ENCODE data around the gene CHRM3.

Gene CHRM3

DNA sequence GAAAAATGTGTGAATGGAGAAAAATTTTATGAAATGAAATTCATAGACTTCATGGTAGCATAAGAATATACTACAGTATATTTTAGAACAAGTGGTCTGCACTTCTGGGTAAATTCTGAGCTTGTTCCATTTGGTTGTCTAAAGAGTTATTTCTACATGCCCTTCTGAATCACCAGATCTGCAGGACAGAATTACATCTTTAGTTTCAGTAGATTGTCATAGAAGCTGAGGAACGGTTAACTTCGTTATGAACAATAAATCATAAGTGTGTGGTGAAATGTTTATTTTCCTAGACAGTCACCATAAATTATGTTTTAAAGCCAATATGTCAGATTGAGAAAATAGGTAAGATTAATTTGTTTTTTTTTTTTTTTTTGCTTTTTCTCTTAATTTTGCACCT lies 30.9 kb downstream of the CHRM3 start:
- no peak for DNase-seq

DNA sequence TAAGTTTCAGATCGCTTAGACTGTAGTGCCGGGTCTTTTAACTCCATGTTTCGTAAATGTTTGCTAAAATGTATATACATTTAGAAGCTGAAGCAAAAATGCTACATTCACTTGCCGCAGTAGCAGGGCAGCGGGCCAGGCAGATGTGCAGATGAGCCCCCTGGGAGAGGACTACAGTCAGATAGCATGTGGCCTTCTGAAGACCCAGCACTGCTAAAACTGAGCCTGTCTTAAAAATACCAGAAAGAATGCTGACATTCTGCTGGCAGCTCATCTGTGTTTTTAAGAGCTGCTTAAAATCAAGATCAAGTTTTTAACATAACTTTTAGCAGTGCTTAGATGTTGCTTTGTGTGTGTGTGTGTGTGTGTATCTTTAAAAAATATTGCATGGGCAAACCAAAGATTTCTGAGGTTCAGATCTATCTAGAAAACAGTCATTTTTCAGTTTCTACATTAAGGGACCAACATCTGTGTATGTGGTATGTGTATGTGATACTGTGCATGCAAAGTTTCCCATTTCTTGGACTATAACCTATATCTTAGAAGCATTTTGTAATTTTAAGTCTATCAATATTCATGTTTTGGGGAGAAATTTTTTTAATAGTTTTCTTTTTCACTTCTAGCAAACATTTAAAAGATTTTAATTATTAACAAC lies 31.7 kb downstream of the CHRM3 start:
- DNase-seq, result no peak

DNA sequence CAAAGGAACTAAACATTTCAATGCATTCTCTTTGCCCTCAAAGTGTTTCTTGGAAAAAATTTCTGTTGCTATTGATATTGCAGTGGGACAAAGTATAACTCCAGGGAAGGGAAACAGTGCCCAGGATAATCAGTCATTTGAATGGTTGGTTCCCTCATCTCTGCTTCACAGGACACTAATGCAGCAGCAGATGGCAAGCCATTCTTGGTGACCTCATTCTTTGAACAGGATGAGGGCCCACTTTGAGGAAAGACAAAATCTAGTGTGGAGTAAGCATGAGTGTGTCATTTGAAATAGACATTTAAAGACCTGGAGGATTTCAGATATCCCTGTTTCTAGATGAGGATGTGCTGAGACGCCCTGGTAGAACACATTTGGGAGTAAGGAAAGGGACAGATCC lies 32.3 kb downstream of the CHRM3 start:
- no peak for DNase-seq

DNA sequence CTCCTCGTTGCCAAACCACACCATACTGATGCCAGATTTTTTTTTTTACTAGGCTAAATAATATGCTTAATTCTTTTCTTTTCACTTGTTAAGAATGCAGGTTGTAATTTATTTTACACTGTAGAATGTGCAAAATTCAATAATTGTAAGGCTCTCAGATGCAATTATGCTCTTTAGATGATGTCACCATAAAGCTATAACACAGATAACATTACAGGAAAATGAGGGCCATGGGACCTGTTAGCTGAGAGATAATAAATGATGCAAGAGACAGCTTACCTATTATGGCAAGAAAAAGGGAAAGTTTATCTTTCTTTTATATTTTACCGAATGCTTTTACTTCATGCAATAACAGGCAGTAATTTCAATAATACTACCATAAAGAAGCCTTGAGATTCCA lies 35.4 kb downstream of the CHRM3 start:
- no peak for DNase-seq

DNA sequence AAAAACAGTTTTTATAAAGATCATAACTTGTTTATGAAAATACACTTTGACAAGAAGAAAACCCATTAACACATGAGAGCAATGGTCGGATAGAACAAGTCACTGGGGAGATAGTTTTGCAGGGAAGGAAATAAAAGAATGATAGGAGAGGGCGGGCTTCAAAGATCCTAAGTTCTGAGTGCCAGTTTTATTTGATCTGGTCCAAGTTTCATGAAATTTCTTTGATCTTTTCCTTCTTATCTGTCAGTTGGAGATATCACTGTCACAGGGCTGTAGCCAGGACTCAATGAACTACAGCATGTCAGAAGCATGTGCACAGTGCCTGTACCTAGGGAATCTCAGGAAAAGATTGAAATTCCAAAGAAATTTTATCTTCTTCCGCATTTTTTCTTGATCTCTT lies 36.5 kb downstream of the CHRM3 start:
- no peak for DNase-seq

DNA sequence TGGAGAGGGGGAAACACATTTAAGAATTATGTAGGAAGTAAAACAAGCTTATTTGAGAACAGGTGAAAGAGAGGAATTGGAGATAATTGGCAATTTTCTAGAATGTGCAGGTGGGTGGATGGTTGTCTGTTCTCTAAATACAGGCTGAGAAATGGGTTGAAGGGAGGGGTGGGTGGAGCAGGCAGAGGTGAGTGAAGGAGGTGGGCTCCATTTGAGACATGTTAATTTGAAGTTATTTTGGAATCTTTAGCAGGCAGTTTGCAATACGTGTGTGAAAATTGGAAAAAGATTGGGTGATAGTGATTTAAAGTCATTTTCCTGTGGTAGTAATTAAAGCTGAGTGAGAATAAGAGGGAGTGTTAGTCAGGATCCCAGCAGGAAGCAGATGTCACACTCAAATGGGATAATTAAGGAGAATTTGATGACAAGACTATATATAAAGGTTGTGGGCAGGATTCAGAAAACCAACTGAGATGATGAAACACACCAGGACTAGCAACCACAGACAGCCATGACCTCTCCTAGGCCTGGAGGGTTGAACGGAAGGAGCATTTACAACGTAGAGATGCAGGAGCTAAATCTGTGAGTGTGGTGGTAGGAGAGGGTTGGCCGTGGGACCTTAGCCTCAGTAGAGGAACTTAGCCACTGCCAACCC lies 40.6 kb downstream of the CHRM3 start:
- DNase-seq, result no peak

DNA sequence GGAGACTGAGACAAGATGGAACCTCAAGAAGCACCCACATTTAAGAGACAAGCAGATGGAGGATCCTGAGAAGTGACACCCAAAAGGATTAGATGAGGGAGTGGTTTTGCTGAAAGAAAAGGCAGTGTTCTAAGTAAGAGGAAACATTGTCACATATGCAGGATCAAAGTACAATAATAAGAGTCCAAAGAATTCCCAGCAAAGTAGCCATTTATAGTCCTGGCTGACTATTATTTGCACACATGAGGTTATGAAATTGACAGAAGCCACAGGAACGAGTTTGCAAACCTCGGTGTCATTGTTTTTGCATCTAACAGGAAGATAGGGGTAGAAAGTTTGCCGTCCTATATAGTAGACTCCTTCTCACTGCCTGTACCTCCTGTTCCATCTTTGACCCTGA lies 41.3 kb downstream of the CHRM3 start:
- DNase-seq, result no peak

DNA sequence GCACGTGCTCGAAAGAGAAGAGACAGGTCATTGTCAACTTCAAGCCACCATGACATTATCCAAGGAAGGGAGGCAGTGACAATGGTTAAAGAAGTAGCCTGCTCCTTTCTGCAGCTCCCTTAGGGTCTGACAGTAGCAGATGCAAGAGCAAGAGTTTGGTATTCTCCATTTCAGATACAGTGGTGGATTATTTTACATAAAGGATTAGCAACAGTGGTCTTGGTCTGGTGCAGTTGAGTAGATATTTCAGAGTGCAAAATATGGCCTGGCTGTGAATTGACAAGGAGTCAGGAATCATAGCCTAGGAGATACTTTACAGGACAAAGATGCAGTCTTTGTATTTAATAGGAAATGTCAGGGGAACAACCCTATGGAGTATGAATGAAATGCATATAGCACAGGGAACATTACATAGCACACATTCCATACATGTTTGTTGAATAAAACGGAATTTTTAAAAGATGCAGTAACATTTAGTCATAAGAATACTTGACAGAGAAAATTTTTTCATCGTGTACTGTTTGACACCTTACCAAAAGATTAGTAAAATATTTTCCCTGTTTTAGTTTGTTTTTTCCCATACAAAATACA lies 41.8 kb downstream of the CHRM3 start:
- DNase-seq, result no peak

DNA sequence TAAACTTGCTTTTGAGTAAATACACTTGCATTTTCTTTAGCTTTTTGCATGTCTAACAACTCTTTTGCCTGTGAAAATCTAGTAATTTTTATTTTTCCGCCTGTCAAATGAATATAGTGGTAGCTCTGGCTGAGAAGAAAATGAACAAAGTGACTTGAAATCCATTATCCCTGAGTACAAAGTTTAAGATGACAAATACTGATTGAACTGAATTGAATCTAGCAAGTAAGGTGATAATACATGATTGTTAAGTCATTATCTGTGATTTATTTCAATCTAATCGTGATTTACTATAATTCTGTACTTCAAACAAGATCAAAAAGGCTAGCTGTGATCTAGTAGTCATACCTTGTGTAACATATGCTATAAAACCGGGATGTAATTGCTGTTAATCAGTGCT lies 42.8 kb downstream of the CHRM3 start:
- DNase-seq, result no peak

DNA sequence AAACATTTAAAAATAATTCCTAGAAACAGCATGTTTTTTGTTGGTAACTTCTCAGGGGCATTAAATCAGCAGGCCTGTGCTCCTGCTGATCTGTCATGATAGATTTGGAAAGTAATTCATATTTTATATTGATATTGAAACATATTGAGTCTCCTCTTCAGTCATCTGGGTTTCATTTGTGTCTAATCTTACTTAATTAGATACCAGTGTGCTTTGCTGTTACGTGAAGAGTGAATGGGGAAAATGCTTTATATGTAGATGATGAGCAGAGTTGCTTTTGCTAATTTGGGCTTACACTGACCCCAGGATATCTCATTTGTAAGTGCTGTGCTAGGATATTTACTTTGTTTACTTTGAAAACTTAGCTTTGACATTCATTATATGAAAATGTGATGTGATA lies 45.9 kb downstream of the CHRM3 start:
- DNase-seq, result no peak

DNA sequence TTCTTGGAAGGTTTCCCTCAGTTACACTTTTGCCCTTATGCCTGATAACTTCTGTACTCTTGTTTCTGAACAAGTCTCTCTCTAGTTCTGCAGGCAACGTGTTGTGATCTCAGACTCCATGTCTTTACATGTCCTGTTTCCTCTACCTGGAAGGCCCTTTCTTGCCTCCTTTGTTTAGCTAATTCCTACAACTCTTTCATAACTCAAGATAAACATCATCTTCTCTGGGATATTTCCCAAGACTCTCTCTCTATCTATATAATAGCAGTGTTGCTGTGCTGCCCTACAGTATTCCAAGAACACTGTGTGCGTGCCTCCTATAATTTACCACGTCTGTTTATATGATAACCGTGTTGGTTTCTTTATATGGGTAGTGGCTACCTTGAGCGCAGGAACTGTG lies 47.8 kb downstream of the CHRM3 start:
- DNase-seq, result no peak

All from NCI-H2227 treated with DMSO at 0.1 percent for 48 hours (cell line).